ENCODE results near the gene AMHR2.

DNA sequence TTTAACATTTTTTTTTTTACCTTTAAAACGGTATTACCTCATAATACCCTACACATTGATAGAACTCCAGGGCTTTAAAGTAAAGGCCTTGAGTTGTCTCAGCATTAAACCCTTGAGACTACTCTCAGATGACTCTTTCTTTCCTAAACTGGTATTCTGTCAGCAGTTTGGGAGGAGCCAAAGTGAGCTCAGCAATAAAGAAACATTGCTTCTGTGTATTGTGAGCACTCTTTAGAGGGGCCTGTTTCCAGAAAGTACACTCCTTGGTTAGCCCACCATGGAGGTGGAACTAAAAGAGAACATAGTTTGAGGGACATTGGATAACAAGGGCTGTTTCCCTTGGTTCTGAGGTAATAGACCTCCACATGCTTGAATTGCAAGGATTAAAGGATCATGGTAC, 55.2 kb downstream of the AMHR2 start:
- TF ChIP-seq, protein P1, sequence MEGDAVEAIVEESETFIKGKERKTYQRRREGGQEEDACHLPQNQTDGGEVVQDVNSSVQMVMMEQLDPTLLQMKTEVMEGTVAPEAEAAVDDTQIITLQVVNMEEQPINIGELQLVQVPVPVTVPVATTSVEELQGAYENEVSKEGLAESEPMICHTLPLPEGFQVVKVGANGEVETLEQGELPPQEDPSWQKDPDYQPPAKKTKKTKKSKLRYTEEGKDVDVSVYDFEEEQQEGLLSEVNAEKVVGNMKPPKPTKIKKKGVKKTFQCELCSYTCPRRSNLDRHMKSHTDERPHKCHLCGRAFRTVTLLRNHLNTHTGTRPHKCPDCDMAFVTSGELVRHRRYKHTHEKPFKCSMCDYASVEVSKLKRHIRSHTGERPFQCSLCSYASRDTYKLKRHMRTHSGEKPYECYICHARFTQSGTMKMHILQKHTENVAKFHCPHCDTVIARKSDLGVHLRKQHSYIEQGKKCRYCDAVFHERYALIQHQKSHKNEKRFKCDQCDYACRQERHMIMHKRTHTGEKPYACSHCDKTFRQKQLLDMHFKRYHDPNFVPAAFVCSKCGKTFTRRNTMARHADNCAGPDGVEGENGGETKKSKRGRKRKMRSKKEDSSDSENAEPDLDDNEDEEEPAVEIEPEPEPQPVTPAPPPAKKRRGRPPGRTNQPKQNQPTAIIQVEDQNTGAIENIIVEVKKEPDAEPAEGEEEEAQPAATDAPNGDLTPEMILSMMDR (IDR thresholded peaks at IDR 0.05; ENCODE audit: borderline replicate concordance, extremely low read depth, low read length, poor library complexity, severe bottlenecking) = no peak
- TF ChIP-seq EZH2 (IDR thresholded peaks at IDR 0.05; ENCODE audit: borderline replicate concordance, low read depth, low read length, severe bottlenecking) = no peak
